HEK293 (cell line): Measurements from ENCODE around the gene SMC3.

ENCODE experiments used
- CTCF ChIA-PET: fragments of 350-600 bp; formaldehyde crosslinking; extraction: SDS; loops from one replicate; lab custom pipeline; 2021; ENCODE audit warnings: antibody characterized with exemption; lab: Yijun Ruan, JAX
- POLR2A ChIA-PET: fragments of 300-600 bp; formaldehyde crosslinking; extraction: SDS; loops from one replicate; lab custom pipeline; 2020; ENCODE audit warnings: antibody characterized with exemption, inconsistent platforms; lab: Yijun Ruan, JAX
- H3K27ac ChIP-seq: fragments of 200-500 bp; sonication (Bioruptor generic); 2 replicates; pipeline ENCODE4 v1.5.1; 2014; ENCODE audit warnings: low read depth, low read length, control low read depth, inconsistent platforms; ENCODE audit errors: extremely low read depth
- H3K36me3 ChIP-seq, 2 experiments: fragments of 200-500 bp in 1 of 2; sonication (Bioruptor generic) in 1 of 2; 1 replicate in 1 of 2; 2 replicates in 1 of 2; pipeline ENCODE4 v1.5.1; 2014 to 2017; ENCODE audit warnings: inconsistent platforms in 2 of 2, low read length in 2 of 2; ENCODE audit not compliant: control insufficient read depth in 2 of 2, insufficient read depth in 1 of 2
- H3K4me1 ChIP-seq: fragments of 200-500 bp; sonication (Bioruptor generic); 2 replicates; pipeline ENCODE4 v1.5.1; 2014; ENCODE audit warnings: mild to moderate bottlenecking, low read length, inconsistent platforms; ENCODE audit not compliant: control insufficient read depth, insufficient read depth
- H3K4me3 ChIP-seq: 2 replicates; pipeline ENCODE4 v1.5.1; 2011; ENCODE audit warnings: low read depth, mild to moderate bottlenecking, control low read depth, low read length, moderate library complexity
- H3K9me3 ChIP-seq: fragments of 200-500 bp; sonication (Bioruptor generic); 2 replicates; pipeline ENCODE4 v1.5.1; 2014; ENCODE audit warnings: low read depth, low read length, inconsistent platforms; ENCODE audit not compliant: control insufficient read depth, insufficient read depth
- ATF2 ChIP-seq: fragments of 450-650 bp; formaldehyde crosslinking; IDR thresholded peaks from 2 replicates; pipeline ENCODE4 v1.5.1; 2016; ENCODE audit warnings: missing biosample characterization, missing genetic modification characterization, low read depth
- ELK4 ChIP-seq: IDR thresholded peaks from 2 replicates; pipeline ENCODE4 v1.6.1; 2011; ENCODE audit warnings: mild to moderate bottlenecking, low read depth, low read length, borderline replicate concordance
- IKZF3 ChIP-seq: fragments of 450-650 bp; IDR thresholded peaks from 2 replicates; pipeline ENCODE4 v1.5.0; 2018; ENCODE audit warnings: missing biosample characterization, mild to moderate bottlenecking, missing genetic modification characterization, moderate library complexity
- KLF7 ChIP-seq: fragments of 450-650 bp; formaldehyde crosslinking; IDR thresholded peaks from 2 replicates; pipeline ENCODE4 v1.5.1; 2016; ENCODE audit warnings: missing biosample characterization, missing genetic modification characterization, borderline replicate concordance
- PRDM1 ChIP-seq: fragments of 450-650 bp; formaldehyde crosslinking; IDR thresholded peaks from 2 replicates; pipeline ENCODE4; 2016; ENCODE audit warnings: missing biosample characterization, missing genetic modification characterization
- PRDM10 ChIP-seq: fragments of 450-650 bp; formaldehyde crosslinking; IDR thresholded peaks from 2 replicates; pipeline ENCODE4 v1.5.1; 2016; ENCODE audit warnings: missing biosample characterization, missing genetic modification characterization
- TSHZ1 ChIP-seq: fragments of 450-650 bp; formaldehyde crosslinking; IDR thresholded peaks from 2 replicates; pipeline ENCODE4 v1.5.1; 2016; ENCODE audit warnings: missing biosample characterization, missing genetic modification characterization, borderline replicate concordance
- ZBTB10 ChIP-seq: fragments of 450-650 bp; formaldehyde crosslinking; IDR thresholded peaks from 2 replicates; pipeline ENCODE4 v1.5.1; 2016; ENCODE audit warnings: missing biosample characterization, missing genetic modification characterization
- ZBTB17 ChIP-seq: fragments of 450-650 bp; formaldehyde crosslinking; IDR thresholded peaks from 2 replicates; pipeline ENCODE4 v1.5.1; 2016; ENCODE audit warnings: missing biosample characterization, missing genetic modification characterization
- ZBTB8A ChIP-seq: fragments of 450-650 bp; formaldehyde crosslinking; IDR thresholded peaks from 2 replicates; pipeline ENCODE4 v1.5.1; 2016; ENCODE audit warnings: missing biosample characterization, missing genetic modification characterization
- ZNF112 ChIP-seq: fragments of 450-650 bp; formaldehyde crosslinking; IDR thresholded peaks from 2 replicates; pipeline ENCODE4 v1.5.0; 2017; ENCODE audit warnings: missing biosample characterization, missing genetic modification characterization
- ZNF146 ChIP-seq: fragments of 450-650 bp; formaldehyde crosslinking; IDR thresholded peaks from 2 replicates; pipeline ENCODE4 v1.5.1; 2016; ENCODE audit warnings: missing biosample characterization, missing genetic modification characterization
- ZNF202 ChIP-seq: fragments of 450-650 bp; formaldehyde crosslinking; IDR thresholded peaks from 2 replicates; pipeline ENCODE4 v1.5.1; 2016; ENCODE audit warnings: missing biosample characterization, missing genetic modification characterization, borderline replicate concordance
- ZNF292 ChIP-seq: fragments of 450-650 bp; formaldehyde crosslinking; IDR thresholded peaks from 2 replicates; pipeline ENCODE4 v1.5.1; 2016; ENCODE audit warnings: low read depth, missing biosample characterization, missing genetic modification characterization, borderline replicate concordance
- ZNF302 ChIP-seq: fragments of 450-650 bp; formaldehyde crosslinking; IDR thresholded peaks from 2 replicates; pipeline ENCODE4 v1.5.1; 2016; ENCODE audit warnings: missing biosample characterization, missing genetic modification characterization, low read depth
- ZNF350 ChIP-seq: fragments of 450-650 bp; formaldehyde crosslinking; IDR thresholded peaks from 2 replicates; pipeline ENCODE4 v1.5.0; 2017; ENCODE audit warnings: missing biosample characterization, mild to moderate bottlenecking, missing genetic modification characterization
- ZNF366 ChIP-seq: fragments of 450-650 bp; formaldehyde crosslinking; conservative IDR thresholded peaks from 2 replicates; pipeline ENCODE4 v1.5.1; 2016; ENCODE audit warnings: missing biosample characterization, missing genetic modification characterization
- ZNF37A ChIP-seq: fragments of 450-650 bp; IDR thresholded peaks from 2 replicates; pipeline ENCODE4 v1.5.1; 2018; ENCODE audit warnings: missing biosample characterization, missing genetic modification characterization
- ZNF544 ChIP-seq: fragments of 450-650 bp; formaldehyde crosslinking; IDR thresholded peaks from 2 replicates; pipeline ENCODE4 v1.5.0; 2017; ENCODE audit warnings: missing biosample characterization, missing genetic modification characterization
- ZNF548 ChIP-seq: fragments of 450-650 bp; formaldehyde crosslinking; IDR thresholded peaks from 2 replicates; pipeline ENCODE4 v1.5.1; 2016; ENCODE audit warnings: missing biosample characterization, missing genetic modification characterization
- ZNF558 ChIP-seq: fragments of 450-650 bp; formaldehyde crosslinking; IDR thresholded peaks from 2 replicates; pipeline ENCODE4 v1.5.1; 2016; ENCODE audit warnings: missing biosample characterization, missing genetic modification characterization
- ZNF747 ChIP-seq: fragments of 450-650 bp; formaldehyde crosslinking; IDR thresholded peaks from 2 replicates; pipeline ENCODE4 v1.5.1; 2016; ENCODE audit warnings: missing biosample characterization, missing genetic modification characterization
- ZNF837 ChIP-seq: fragments of 450-650 bp; formaldehyde crosslinking; IDR thresholded peaks from 2 replicates; pipeline ENCODE4 v1.5.1; 2016; ENCODE audit warnings: missing biosample characterization, missing genetic modification characterization

SMC3 gene

GRCh38 chr10:110641256-110641655 is 73.8 kb downstream of the SMC3 start (continued):
- TF ChIP-seq ZNF302: no peak
- TF ChIP-seq, all 188 proteins: peak for 33

GRCh38 chr10:110642204-110643034 is 74.9 kb downstream of the SMC3 start:
- Histone ChIP-seq H3K4me1 (peaks cover 29% of the 10 kb centered on the region), H3K9me3 (no peaks in the 10 kb centered on the region), H3K4me3 (no peak overlapping the region), H3K27ac (no peak overlapping the region; the same call in 1 of the 2 replicates), H3K36me3 (no peaks in the 10 kb centered on the region)
- ChIA-PET CTCF (interaction anchor here (0.6 to 1.6 kb wide), 7 partner anchors 11 to 382 kb away, joined by 3 to 6 read pairs (median 4); no protein-coding TSS in a partner anchor), POLR2A (no interaction called here)
- TF ChIP-seq IKZF3 (tag by site-specific recombination) (peak; percentile 55), ZNF292 (tag by site-specific recombination) (no peak), ZNF747 (tag by site-specific recombination) (no peak), ZNF350 (no peak), ZNF548 (no peak), ZNF37A (no peak), TSHZ1 (tag by site-specific recombination) (no peak), PRDM10 (tag by site-specific recombination) (0 out of 2 replicates have a peak, but pooled peaks have one; percentile 60), ZBTB10 (tag by site-specific recombination) (no peak), ZNF544 (no peak), ZBTB8A (no peak), KLF7 (tag by site-specific recombination) (no peak), ZNF837 (tag by site-specific recombination) (no peak), ZNF112 (tag by site-specific recombination) (no peak), ZNF146 (tag by site-specific recombination) (no peak), ZNF202 (tag by site-specific recombination) (no peak), ZBTB17 (tag by site-specific recombination) (peak; percentile 51; the same call in 1 of the 2 replicates), ZNF558 (no peak), ZNF366 (tag by site-specific recombination) (peak; percentile 84), PRDM1 (tag by site-specific recombination) (peak; percentile 29; the same call in 1 of the 2 replicates), ELK4 (no peak), ATF2 (tag by site-specific recombination) (no peak)
